HepG2 (cell line): ENCODE measurements around the gene MRPS5. TPM values are rescaled to one million over a fixed set of nuclear protein-coding genes. Genes with fewer than 3 reads are reported as not detected.
A peak's percentile ranks its signal among the peaks of the same experiment; 100 is the strongest.

Source experiments
- AKAP8 ChIP-seq: sonication (generic); formaldehyde crosslinking; IDR thresholded peaks from 2 replicates; pipeline ENCODE4 v1.5.1; 2020; ENCODE audit warnings: mild to moderate bottlenecking, missing genetic modification reagents
- ATF7-NPFF ChIP-seq: sonication (generic); formaldehyde crosslinking; IDR thresholded peaks from 2 replicates; pipeline ENCODE4 v1.8.1; 2023; ENCODE audit warnings: mild to moderate bottlenecking, low read depth, missing genetic modification reagents, moderate library complexity
- FUBP1 ChIP-seq: sonication (generic); formaldehyde crosslinking; IDR thresholded peaks from 2 replicates; pipeline ENCODE4 v1.5.1; 2020; ENCODE audit warnings: missing genetic modification reagents, mild to moderate bottlenecking, borderline replicate concordance
- IRF9 ChIP-seq: sonication (generic); formaldehyde crosslinking; IDR thresholded peaks from 2 replicates; pipeline ENCODE4 v1.8.0; 2022; ENCODE audit warnings: missing genetic modification reagents, mild to moderate bottlenecking, borderline replicate concordance
- ISX ChIP-seq: sonication (generic); formaldehyde crosslinking; conservative IDR thresholded peaks from 2 replicates; pipeline ENCODE4 v1.5.0; 2020; ENCODE audit warnings: missing genetic modification reagents
- JUN ChIP-seq: sonication (generic); formaldehyde crosslinking; IDR thresholded peaks from 2 replicates; pipeline ENCODE4 v1.4.0; 2020; ENCODE audit warnings: mild to moderate bottlenecking, missing genetic modification reagents
- KDM2A ChIP-seq: sonication (generic); formaldehyde crosslinking; IDR thresholded peaks from 2 replicates; pipeline ENCODE4 v1.4.0; 2020; ENCODE audit warnings: low read depth, missing genetic modification reagents, borderline replicate concordance
- LCORL ChIP-seq, 2 experiments: fragments of 450-650 bp in 1 of 2; sonication (generic) in 1 of 2; formaldehyde crosslinking in 1 of 2; IDR thresholded peaks; 2 replicates each; pipeline versions ENCODE4 v1.5.0 to v1.6.1; 2017 to 2020; ENCODE audit warnings: antibody characterized with exemption in 1 of 2, missing genetic modification reagents in 1 of 2
- PTBP1 ChIP-seq: fragments of 200-400 bp; formaldehyde crosslinking; IDR thresholded peaks from 2 replicates; pipeline ENCODE4 v1.6.1; 2018; ENCODE audit warnings: low read length, low read depth; ENCODE audit not compliant: poor library complexity, severe bottlenecking
- SP2 ChIP-seq: sonication (generic); formaldehyde crosslinking; IDR thresholded peaks from 2 replicates; pipeline ENCODE4 v1.5.1; 2020; ENCODE audit warnings: mild to moderate bottlenecking, missing genetic modification reagents
- ZNF264 ChIP-seq: sonication (generic); formaldehyde crosslinking; IDR thresholded peaks from 2 replicates; pipeline ENCODE4 v1.4.0; 2020; ENCODE audit warnings: missing genetic modification reagents
- ZNF335 ChIP-seq: sonication (generic); formaldehyde crosslinking; IDR thresholded peaks from 2 replicates; pipeline ENCODE4 v1.4.0; 2020; ENCODE audit warnings: missing genetic modification reagents
- ZNF7 ChIP-seq: IDR thresholded peaks from 2 replicates; pipeline ENCODE4 v1.6.1; 2016; ENCODE audit warnings: missing biosample characterization, missing genetic modification reagents
- polyA plus RNA-seq, 8 experiments: library from polyadenylated mRNA; depleted of rRNA in 3 of 8; stranded (reverse) in 7 of 8; unstranded in 1 of 8; fragments of >200 nt; fragmentation: Illumina TruSeq in 4 of 8; extraction: Trizol in 4 of 8; gene quantifications; 2 replicates each; pipeline versions ENCODE4 v1.2.1 to v1.2.3, GENCODE V29; 2011 to 2016; ENCODE audit warnings: low read depth in 4 of 8, missing spikeins in 1 of 8, mixed read lengths in 1 of 8; ENCODE audit not compliant: insufficient read depth in 1 of 8
- total RNA-seq, 5 experiments: library from RNA; depleted of rRNA; stranded (reverse); fragments of >200 nt; fragmentation: Illumina TruSeq; extraction: Trizol; gene quantifications; 2 replicates each; pipeline ENCODE4 v1.2.3, GENCODE V29; 2016; ENCODE audit warnings: low read depth in 1 of 5
- TF ChIP-seq, protein P1 (sequence below): sonication (generic); formaldehyde crosslinking; IDR thresholded peaks from 2 replicates; pipeline ENCODE4 v1.8.1; 2023; ENCODE audit warnings: mild to moderate bottlenecking, missing genetic modification reagents
- TF ChIP-seq, protein P2 (sequence below): sonication (generic); formaldehyde crosslinking; IDR thresholded peaks from 2 replicates; pipeline ENCODE4 v1.4.0; 2020; ENCODE audit warnings: mild to moderate bottlenecking, missing genetic modification reagents
- TF ChIP-seq, protein P3 (sequence below): sonication (generic); formaldehyde crosslinking; IDR thresholded peaks from 2 replicates; pipeline ENCODE4 v1.4.0; 2020; ENCODE audit warnings: missing genetic modification reagents
- TF ChIP-seq, protein P4 (sequence below): fragments of 450-650 bp; IDR thresholded peaks from 2 replicates; pipeline ENCODE4 v1.6.1; 2017

Gene MRPS5
- total and polyA plus RNA-seq, 2 of the 13 experiments (the other 11 are each of a cell fraction or from before 2014, with no cell fraction given) = 98.8 to 134 TPM

GRCh38 chr2:95159690-95160449 lies 38.3 kb upstream of the MRPS5 start, which contains the start of gene ZNF514 (continued):
- TF ChIP-seq ZNF335 (CRISPR knock-in tag) (0 out of 2 replicates have a peak, but pooled peaks have one; percentile 33), PTBP1 (no peak), AKAP8 (CRISPR knock-in tag) (no peak), LCORL (IDR thresholded peaks at IDR 0.05) (no peak), LCORL (CRISPR knock-in tag; IDR thresholded peaks at IDR 0.05) (0 out of 2 replicates have a peak, but pooled peaks have one; percentile 34), ZNF7 (CRISPR knock-in tag) (no peak), SP2 (CRISPR knock-in tag) (peak; percentile 3; the same call in 1 of the 2 replicates), IRF9 (CRISPR knock-in tag) (no peak), ATF7-NPFF (no peak), JUN (no peak), KDM2A (CRISPR knock-in tag) (peak; percentile 70), FUBP1 (CRISPR knock-in tag) (no peak), ZNF264 (CRISPR knock-in tag) (no peak), ISX (CRISPR knock-in tag) (no peak)
- TF ChIP-seq, protein P1, sequence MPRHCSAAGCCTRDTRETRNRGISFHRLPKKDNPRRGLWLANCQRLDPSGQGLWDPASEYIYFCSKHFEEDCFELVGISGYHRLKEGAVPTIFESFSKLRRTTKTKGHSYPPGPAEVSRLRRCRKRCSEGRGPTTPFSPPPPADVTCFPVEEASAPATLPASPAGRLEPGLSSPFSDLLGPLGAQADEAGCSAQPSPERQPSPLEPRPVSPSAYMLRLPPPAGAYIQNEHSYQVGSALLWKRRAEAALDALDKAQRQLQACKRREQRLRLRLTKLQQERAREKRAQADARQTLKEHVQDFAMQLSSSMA (CRISPR knock-in tag) = no peak
- TF ChIP-seq, protein P2, sequence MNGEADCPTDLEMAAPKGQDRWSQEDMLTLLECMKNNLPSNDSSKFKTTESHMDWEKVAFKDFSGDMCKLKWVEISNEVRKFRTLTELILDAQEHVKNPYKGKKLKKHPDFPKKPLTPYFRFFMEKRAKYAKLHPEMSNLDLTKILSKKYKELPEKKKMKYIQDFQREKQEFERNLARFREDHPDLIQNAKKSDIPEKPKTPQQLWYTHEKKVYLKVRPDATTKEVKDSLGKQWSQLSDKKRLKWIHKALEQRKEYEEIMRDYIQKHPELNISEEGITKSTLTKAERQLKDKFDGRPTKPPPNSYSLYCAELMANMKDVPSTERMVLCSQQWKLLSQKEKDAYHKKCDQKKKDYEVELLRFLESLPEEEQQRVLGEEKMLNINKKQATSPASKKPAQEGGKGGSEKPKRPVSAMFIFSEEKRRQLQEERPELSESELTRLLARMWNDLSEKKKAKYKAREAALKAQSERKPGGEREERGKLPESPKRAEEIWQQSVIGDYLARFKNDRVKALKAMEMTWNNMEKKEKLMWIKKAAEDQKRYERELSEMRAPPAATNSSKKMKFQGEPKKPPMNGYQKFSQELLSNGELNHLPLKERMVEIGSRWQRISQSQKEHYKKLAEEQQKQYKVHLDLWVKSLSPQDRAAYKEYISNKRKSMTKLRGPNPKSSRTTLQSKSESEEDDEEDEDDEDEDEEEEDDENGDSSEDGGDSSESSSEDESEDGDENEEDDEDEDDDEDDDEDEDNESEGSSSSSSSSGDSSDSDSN (CRISPR knock-in tag) = 0 out of 2 replicates have a peak, but pooled peaks have one; percentile 37
- TF ChIP-seq, protein P3, sequence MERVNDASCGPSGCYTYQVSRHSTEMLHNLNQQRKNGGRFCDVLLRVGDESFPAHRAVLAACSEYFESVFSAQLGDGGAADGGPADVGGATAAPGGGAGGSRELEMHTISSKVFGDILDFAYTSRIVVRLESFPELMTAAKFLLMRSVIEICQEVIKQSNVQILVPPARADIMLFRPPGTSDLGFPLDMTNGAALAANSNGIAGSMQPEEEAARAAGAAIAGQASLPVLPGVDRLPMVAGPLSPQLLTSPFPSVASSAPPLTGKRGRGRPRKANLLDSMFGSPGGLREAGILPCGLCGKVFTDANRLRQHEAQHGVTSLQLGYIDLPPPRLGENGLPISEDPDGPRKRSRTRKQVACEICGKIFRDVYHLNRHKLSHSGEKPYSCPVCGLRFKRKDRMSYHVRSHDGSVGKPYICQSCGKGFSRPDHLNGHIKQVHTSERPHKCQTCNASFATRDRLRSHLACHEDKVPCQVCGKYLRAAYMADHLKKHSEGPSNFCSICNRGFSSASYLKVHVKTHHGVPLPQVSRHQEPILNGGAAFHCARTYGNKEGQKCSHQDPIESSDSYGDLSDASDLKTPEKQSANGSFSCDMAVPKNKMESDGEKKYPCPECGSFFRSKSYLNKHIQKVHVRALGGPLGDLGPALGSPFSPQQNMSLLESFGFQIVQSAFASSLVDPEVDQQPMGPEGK (CRISPR knock-in tag) = peak; percentile 48; the same call in 1 of the 2 replicates
- TF ChIP-seq, protein P4, sequence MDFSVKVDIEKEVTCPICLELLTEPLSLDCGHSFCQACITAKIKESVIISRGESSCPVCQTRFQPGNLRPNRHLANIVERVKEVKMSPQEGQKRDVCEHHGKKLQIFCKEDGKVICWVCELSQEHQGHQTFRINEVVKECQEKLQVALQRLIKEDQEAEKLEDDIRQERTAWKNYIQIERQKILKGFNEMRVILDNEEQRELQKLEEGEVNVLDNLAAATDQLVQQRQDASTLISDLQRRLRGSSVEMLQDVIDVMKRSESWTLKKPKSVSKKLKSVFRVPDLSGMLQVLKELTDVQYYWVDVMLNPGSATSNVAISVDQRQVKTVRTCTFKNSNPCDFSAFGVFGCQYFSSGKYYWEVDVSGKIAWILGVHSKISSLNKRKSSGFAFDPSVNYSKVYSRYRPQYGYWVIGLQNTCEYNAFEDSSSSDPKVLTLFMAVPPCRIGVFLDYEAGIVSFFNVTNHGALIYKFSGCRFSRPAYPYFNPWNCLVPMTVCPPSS = no peak
